Hepatic stellate cell (primary cell): Measurements from ENCODE around the gene TIMM23B.
"Not testable (repeated sequence)": the region's sequence is repeated elsewhere in the genome, so short reads cannot be mapped to it uniquely, and the experiment has no call there.

ENCODE experiments used
- DNase-seq: peaks from one replicate; pipeline ENCODE4 v3.0.0; 2011; ENCODE audit warnings: low spot score

Gene TIMM23B

GRCh38 chr10:49977756-49978155 is 35.9 kb downstream of the TIMM23B start:
- DNase-seq: not testable (repeated sequence)

DNA sequence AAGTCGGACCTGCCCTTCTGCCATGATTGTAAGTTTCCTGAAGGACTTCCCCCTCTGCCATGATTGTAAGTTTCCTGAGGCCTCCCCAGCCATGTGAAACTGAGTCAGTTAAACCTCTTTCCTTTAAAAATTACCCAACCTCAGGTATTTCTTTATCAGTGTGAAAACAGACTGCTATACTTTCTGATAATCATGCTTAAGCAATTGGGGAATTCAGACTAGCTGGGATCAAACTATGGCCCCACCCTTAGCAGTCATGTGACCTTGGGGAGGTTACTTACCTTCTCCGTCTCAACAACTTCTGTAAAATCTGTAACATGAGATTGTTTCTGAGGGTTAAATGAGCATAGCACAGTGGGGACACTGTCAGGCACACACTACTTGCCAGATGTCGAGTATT is 45.4 kb downstream of the TIMM23B start:
- DNase-seq: not testable (repeated sequence)

DNA sequence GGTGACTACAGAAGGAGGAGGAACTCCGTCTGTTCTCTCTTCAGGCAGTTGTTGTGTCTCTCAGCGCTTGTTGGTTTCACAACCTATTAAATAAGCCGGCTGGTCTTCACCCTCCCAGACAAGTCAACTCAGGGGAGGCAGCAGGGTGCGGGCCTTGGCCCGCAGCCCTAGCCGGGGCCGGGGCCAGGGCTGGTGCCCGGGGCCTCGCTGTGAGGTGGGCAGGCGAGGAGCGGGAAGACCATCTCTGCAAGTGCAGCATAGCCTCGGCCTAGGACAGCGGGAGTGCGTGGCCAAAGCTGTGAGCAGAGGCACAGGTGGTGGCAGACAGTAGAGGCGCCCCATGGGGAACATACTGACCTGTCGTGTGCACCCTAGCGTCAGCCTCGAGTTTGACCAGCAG is 46.5 kb downstream of the TIMM23B start, which contains the start of gene AGAP6:
AGAP6 (plus strand) TSS at position 31 of the 400 bp plus-strand sequence; CDS start at position 341, 310 bp downstream.
- DNase-seq: not testable (repeated sequence)

- not testable (repeated sequence) for DNase-seq
Observed at GRCh38 chr10:49995321-49995720, 53.5 kb downstream of the TIMM23B start.

- DNase-seq: not testable (repeated sequence)
Observed at GRCh38 chr10:50014024-50014423, 72.2 kb downstream of the TIMM23B start.

- not testable (repeated sequence) for DNase-seq
Observed at GRCh38 chr10:50015596-50016220, 73.9 kb downstream of the TIMM23B start.

- DNase-seq: not testable (repeated sequence)
Observed at GRCh38 chr10:50016926-50017325, 75.1 kb downstream of the TIMM23B start.

GRCh38 chr10:50017646-50018045 is 75.8 kb downstream of the TIMM23B start:
- DNase-seq: not testable (repeated sequence)

DNA sequence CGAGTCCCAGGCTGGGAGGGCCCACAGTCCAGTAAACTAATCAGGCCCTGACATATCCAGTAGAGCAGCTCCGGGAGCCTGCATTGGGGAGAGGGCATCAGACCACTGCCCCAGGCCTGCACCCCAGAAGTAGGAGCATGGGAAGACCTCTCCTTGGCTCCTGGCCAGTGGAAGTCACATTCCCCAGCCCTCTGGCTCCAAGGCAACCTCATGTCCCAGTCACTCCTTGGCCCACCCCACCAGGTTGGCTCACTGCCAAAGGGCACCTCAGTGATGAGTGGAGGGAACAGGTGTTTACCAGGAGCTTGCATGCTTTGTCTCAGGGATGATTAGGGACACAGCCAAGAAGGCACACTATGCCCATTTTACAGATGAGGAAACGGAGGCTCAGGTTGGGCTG is 77.4 kb downstream of the TIMM23B start:
- not testable (repeated sequence) for DNase-seq

GRCh38 chr10:50020451-50021024 is 78.7 kb downstream of the TIMM23B start:
- DNase-seq: not testable (repeated sequence)

DNA sequence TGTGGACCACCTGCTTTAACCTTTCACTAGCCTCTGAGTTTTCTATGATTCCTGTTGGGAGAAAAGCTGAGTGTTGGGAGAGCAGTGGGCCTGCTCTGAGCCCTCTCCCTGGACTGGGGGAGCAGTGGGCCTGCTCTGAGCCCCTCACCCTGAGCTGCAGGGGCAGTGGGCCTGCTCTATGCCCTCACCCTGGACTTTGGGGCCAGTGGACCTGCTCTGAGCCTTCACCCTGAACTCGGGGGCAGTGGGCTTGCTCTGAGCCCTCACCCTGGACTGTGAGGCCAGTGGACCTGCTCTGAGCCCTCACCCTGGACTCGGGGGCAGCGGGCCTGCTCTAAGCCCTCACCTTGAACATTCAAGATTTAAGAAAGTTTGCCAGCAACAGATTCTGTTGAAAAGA is 79.8 kb downstream of the TIMM23B start:
- DNase-seq: no peak
